Jurkat, Clone E6-1 (cell line): ENCODE data around the gene TXNDC8.
A peak's percentile ranks its signal among the peaks of the same experiment; 100 is the strongest.

ENCODE experiments used
- DNase-seq: peaks from one replicate; pipeline ENCODE4 v3.0.0-alpha.2; 2011; ENCODE audit warnings: low read depth, low spot score
- H3K4me3 ChIP-seq: 2 replicates; pipeline ENCODE4 v1.5.1; 2011; ENCODE audit warnings: mild to moderate bottlenecking, low read length, control low read depth, moderate library complexity

TXNDC8 gene

DNA sequence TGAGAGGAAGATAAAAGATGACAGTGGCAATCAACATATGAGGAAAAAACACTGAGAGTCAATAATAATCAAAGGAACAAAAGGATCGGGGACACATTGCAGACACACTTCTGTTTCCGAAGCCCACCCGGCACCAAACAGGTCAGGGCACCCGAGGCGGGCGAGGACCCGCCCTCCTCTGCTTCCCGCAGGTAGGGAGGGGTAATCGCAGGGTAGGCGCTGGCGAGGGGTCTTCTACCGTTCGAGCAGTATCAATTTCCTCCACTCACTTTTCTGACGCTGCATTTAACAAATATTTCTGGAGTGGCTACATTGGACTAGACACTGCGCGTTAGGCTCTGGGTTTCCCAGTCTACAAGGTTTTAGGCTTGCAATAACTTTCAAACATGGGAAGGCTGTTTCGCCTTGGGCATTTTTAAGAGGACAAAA is 82.6 kb downstream of the TXNDC8 start:
- H3K4me3 ChIP-seq: peak overlapping the region; percentile 85
- no peak for DNase-seq

DNA sequence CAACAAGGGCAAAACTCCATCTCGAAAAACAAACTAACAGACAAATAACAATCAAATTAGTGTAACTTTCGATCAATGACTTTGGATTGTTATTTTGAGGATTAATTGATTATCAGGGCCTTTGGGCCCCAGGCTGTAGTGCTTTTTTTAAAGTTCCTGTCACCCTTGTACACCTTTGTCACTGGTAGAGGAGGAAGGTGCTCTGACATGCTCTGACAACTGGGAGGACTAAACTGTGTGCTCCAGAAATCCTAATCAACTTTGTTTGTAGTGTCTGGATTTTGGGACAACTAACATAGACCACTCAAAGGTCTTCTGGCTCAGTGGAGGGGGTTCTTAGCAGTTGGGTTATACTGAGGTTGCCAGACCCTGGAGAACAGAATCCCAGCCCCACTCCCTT is 83.2 kb downstream of the TXNDC8 start:
- no peak for DNase-seq
- peak overlapping the region; percentile 85 for H3K4me3 ChIP-seq
